Inflammatory macrophage treated with lipopolysaccharide for 4 hours (primary cell): Measurements from ENCODE around the gene DMRT1.
"Not testable (repeated sequence)": the region's sequence is repeated elsewhere in the genome, so short reads cannot be mapped to it uniquely, and the experiment has no call there.

ENCODE experiments used
- DNase-seq: peaks from one replicate; pipeline ENCODE4 v3.0.0-alpha.2; 2020

The DMRT1 gene

GRCh38 chr9:861525-861924 lies 20.0 kb downstream of the DMRT1 start:
- DNase-seq = not testable (repeated sequence)

- DNase-seq = no peak
Measured at GRCh38 chr9:875119-875962, 33.8 kb downstream of the DMRT1 start.

GRCh38 chr9:876425-876824 lies 34.9 kb downstream of the DMRT1 start:
- DNase-seq = no peak

- no peak for DNase-seq
Measured at GRCh38 chr9:878239-878638, 36.7 kb downstream of the DMRT1 start.

- no peak for DNase-seq
Measured at GRCh38 chr9:880725-881124, 39.2 kb downstream of the DMRT1 start.

GRCh38 chr9:882416-882924 lies 41.0 kb downstream of the DMRT1 start:
- DNase-seq = no peak

- no peak for DNase-seq
Measured at GRCh38 chr9:883011-883410, 41.5 kb downstream of the DMRT1 start.

- DNase-seq = no peak
Measured at GRCh38 chr9:886886-887285, 45.4 kb downstream of the DMRT1 start.

GRCh38 chr9:892123-892522 lies 50.6 kb downstream of the DMRT1 start:
- no peak for DNase-seq

GRCh38 chr9:893115-893514 lies 51.6 kb downstream of the DMRT1 start:
- no peak for DNase-seq

- peak; percentile 69 for DNase-seq
Measured at GRCh38 chr9:893843-894420, 52.4 kb downstream of the DMRT1 start.

- peak; percentile 88 for DNase-seq
Measured at GRCh38 chr9:899440-900184, 58.1 kb downstream of the DMRT1 start.

GRCh38 chr9:903886-904285 lies 62.4 kb downstream of the DMRT1 start:
- no peak for DNase-seq

- no peak for DNase-seq
Measured at GRCh38 chr9:905906-906305, 64.4 kb downstream of the DMRT1 start.

GRCh38 chr9:908536-909205 lies 67.2 kb downstream of the DMRT1 start:
- no peak for DNase-seq

- DNase-seq = peak; percentile 2
Measured at GRCh38 chr9:911005-911404, 69.5 kb downstream of the DMRT1 start.

GRCh38 chr9:912776-913175 lies 71.3 kb downstream of the DMRT1 start:
- no peak for DNase-seq

GRCh38 chr9:913526-913925 lies 72.0 kb downstream of the DMRT1 start:
- not testable (repeated sequence) for DNase-seq

- DNase-seq = no peak
Measured at GRCh38 chr9:917730-918129, 76.2 kb downstream of the DMRT1 start.

- no peak for DNase-seq
Measured at GRCh38 chr9:920927-921326, 79.4 kb downstream of the DMRT1 start.

- DNase-seq = no peak
Measured at GRCh38 chr9:922171-922570, 80.7 kb downstream of the DMRT1 start.

GRCh38 chr9:922731-923130 lies 81.2 kb downstream of the DMRT1 start:
- no peak for DNase-seq

- no peak for DNase-seq
Measured at GRCh38 chr9:926976-927375, 85.5 kb downstream of the DMRT1 start.
